22Rv1 (cell line): Measurements from ENCODE around the gene DTNA.

ENCODE experiments used
- CTCF ChIP-seq: fragments of 450-650 bp; IDR thresholded peaks from 2 replicates; pipeline ENCODE4 v1.5.1; 2017; ENCODE audit warnings: mild to moderate bottlenecking
- ZFX ChIP-seq: fragments of 450-650 bp; IDR thresholded peaks from 2 replicates; pipeline ENCODE4 v1.6.1; 2017; ENCODE audit warnings: antibody characterized with exemption, borderline replicate concordance

GRCh38 chr18:34929336-34929780 lies 219.3 kb downstream of the DTNA start:
- TF ChIP-seq CTCF (no peak), ZFX (no peak)
